GM19240 (cell line): ENCODE data around the gene TMIGD1.

Source experiments
- DNase-seq: peaks from one replicate; pipeline ENCODE4 v3.0.0; 2011; ENCODE audit warnings: low spot score; ENCODE audit not compliant: insufficient read length

TMIGD1 gene

GRCh38 chr17:30333503-30334360 lies at the start of gene TMIGD1:
TSS of gene TMIGD1 (minus strand) at chr17:30334057. CDS start at chr17:30332133, 1,924 bp downstream.
- DNase-seq: no peak

GRCh38 chr17:30382345-30382744 lies 48.5 kb upstream of the TMIGD1 start:
- no peak for DNase-seq

GRCh38 chr17:30381340-30381659 lies 47.4 kb upstream of the TMIGD1 start:
- DNase-seq: no peak

- no peak for DNase-seq
Measured at GRCh38 chr17:30380643-30381339, 46.9 kb upstream of the TMIGD1 start.

- DNase-seq: no peak
Measured at GRCh38 chr17:30379903-30380381, 46.1 kb upstream of the TMIGD1 start.

GRCh38 chr17:30379303-30379902 lies 45.5 kb upstream of the TMIGD1 start:
- no peak for DNase-seq

- DNase-seq: peak; percentile 79
Measured at GRCh38 chr17:30378825-30379302, 45.0 kb upstream of the TMIGD1 start, which contains the start of gene CPD. TSS of gene CPD (plus strand) at chr17:30378927. CDS start at chr17:30378981, 54 bp downstream.

- no peak for DNase-seq
Measured at GRCh38 chr17:30378241-30378824, 44.5 kb upstream of the TMIGD1 start.

- no peak for DNase-seq
Measured at GRCh38 chr17:30377574-30378240, 43.9 kb upstream of the TMIGD1 start.

- DNase-seq: no peak
Measured at GRCh38 chr17:30376621-30377452, 43.0 kb upstream of the TMIGD1 start.

GRCh38 chr17:30375661-30376060 lies 41.8 kb upstream of the TMIGD1 start:
- no peak for DNase-seq

GRCh38 chr17:30372755-30373154 lies 38.9 kb upstream of the TMIGD1 start:
- no peak for DNase-seq

GRCh38 chr17:30369995-30370394 lies 36.1 kb upstream of the TMIGD1 start:
- DNase-seq: no peak

- no peak for DNase-seq
Measured at GRCh38 chr17:30368912-30369720, 35.3 kb upstream of the TMIGD1 start.

- no peak for DNase-seq
Measured at GRCh38 chr17:30366536-30366935, 32.7 kb upstream of the TMIGD1 start.

- no peak for DNase-seq
Measured at GRCh38 chr17:30363715-30364202, 29.9 kb upstream of the TMIGD1 start.

GRCh38 chr17:30361766-30362279 lies 28.0 kb upstream of the TMIGD1 start:
- DNase-seq: no peak

- no peak for DNase-seq
Measured at GRCh38 chr17:30360086-30360808, 26.4 kb upstream of the TMIGD1 start.
